HG02571 (cell line): Measurements from ENCODE around the gene ABCF3.
A peak's percentile ranks its signal among the peaks of the same experiment; 100 is the strongest.

ENCODE experiments used
- ATAC-seq: cut with Tn5 transposase; IDR thresholded peaks from one replicate; pipeline ENCODE4 v1.9.1; 2021; ENCODE audit warnings: mild to moderate bottlenecking, moderate library complexity; ENCODE audit not compliant: unreplicated experiment

ABCF3 gene

GRCh38 chr3:184184546-184185230 lies 1.3 kb upstream of the ABCF3 start:
- no peak for ATAC-seq

GRCh38 chr3:184185461-184186183 lies 377 bp upstream of the ABCF3 start:
- ATAC-seq, result peak; percentile 92

- ATAC-seq, result no peak
These were observed 856 bp downstream of the ABCF3 start for GRCh38 chr3:184186902-184187207.

- ATAC-seq, result no peak
These were observed 2.1 kb downstream of the ABCF3 start for GRCh38 chr3:184188080-184188479.

GRCh38 chr3:184189421-184189820 lies 3.4 kb downstream of the ABCF3 start:
- no peak for ATAC-seq

GRCh38 chr3:184192889-184193288 lies 6.9 kb downstream of the ABCF3 start:
- no peak for ATAC-seq

GRCh38 chr3:184193991-184194539 lies 8.1 kb downstream of the ABCF3 start:
- ATAC-seq, result no peak

GRCh38 chr3:184196536-184196935 lies 10.5 kb downstream of the ABCF3 start:
- no peak for ATAC-seq

GRCh38 chr3:184198509-184198908 lies 12.5 kb downstream of the ABCF3 start:
- ATAC-seq, result no peak

GRCh38 chr3:184200825-184201224 lies 14.8 kb downstream of the ABCF3 start:
- no peak for ATAC-seq

GRCh38 chr3:184203526-184203925 lies 17.5 kb downstream of the ABCF3 start:
- no peak for ATAC-seq

- ATAC-seq, result no peak
These were observed 23.3 kb downstream of the ABCF3 start for GRCh38 chr3:184209146-184209923.

- ATAC-seq, result no peak
These were observed 25.3 kb downstream of the ABCF3 start for GRCh38 chr3:184211297-184211696.

GRCh38 chr3:184211718-184212117 lies 25.7 kb downstream of the ABCF3 start:
- ATAC-seq, result no peak

GRCh38 chr3:184218814-184219213 lies 32.8 kb downstream of the ABCF3 start:
- ATAC-seq, result no peak

- no peak for ATAC-seq
These were observed 36.5 kb downstream of the ABCF3 start for GRCh38 chr3:184222521-184222920.

- no peak for ATAC-seq
These were observed 37.9 kb downstream of the ABCF3 start for GRCh38 chr3:184223946-184224345.

GRCh38 chr3:184227481-184227935 lies 41.5 kb downstream of the ABCF3 start:
- no peak for ATAC-seq

- no peak for ATAC-seq
These were observed 42.6 kb downstream of the ABCF3 start for GRCh38 chr3:184228376-184229137.

GRCh38 chr3:184229394-184230080 lies 43.5 kb downstream of the ABCF3 start, which contains the start of gene VWA5B2:
Gene VWA5B2, plus strand, starts transcription at chr3:184229585. Its CDS starts 944 bp downstream, at chr3:184230529.
- peak; percentile 75 for ATAC-seq
